Activated naive CD4-positive, alpha-beta T cell treated with anti-CD3 and anti-CD28 coated beads, Interleukin-2, amount 50 U/mL, for 24 hours (primary cell): ENCODE data around the gene SH3BP5L.
"Not testable (repeated sequence)": the region's sequence is repeated elsewhere in the genome, so short reads cannot be mapped to it uniquely, and the experiment has no call there.

Source experiments
- H3K27ac Mint-ChIP-seq: one replicate; pipeline ENCODE4 v1.8.0; 2021; ENCODE audit warnings: mild to moderate bottlenecking, mixed read lengths
- H3K27me3 Mint-ChIP-seq: one replicate; pipeline ENCODE4 v1.8.0; 2021; ENCODE audit warnings: mixed read lengths
- H3K36me3 Mint-ChIP-seq: one replicate; pipeline ENCODE4 v1.8.0; 2021; ENCODE audit warnings: mixed read lengths
- H3K4me1 Mint-ChIP-seq: one replicate; pipeline ENCODE4 v1.8.0; 2021; ENCODE audit warnings: mixed read lengths
- H3K4me3 Mint-ChIP-seq: one replicate; pipeline ENCODE4 v1.8.0; 2021; ENCODE audit warnings: mild to moderate bottlenecking, mixed read lengths
- H3K9me3 Mint-ChIP-seq: one replicate; pipeline ENCODE4 v1.8.0; 2021; ENCODE audit warnings: mixed read lengths

Gene SH3BP5L

GRCh38 chr1:248842781-248843331, 17.1 kb upstream of the SH3BP5L start:
- Mint-ChIP-seq H3K9me3 (no peaks in the 10 kb centered on the region), H3K27ac (no peak overlapping the region), H3K4me3 (no peak overlapping the region), H3K27me3 (no peaks in the 10 kb centered on the region), H3K4me1 (peaks cover 35% of the 10 kb centered on the region), H3K36me3 (no peaks in the 10 kb centered on the region)

- H3K4me1 Mint-ChIP-seq = peaks cover 35% of the 10 kb centered on the region
- H3K4me3 Mint-ChIP-seq = no peak overlapping the region
- H3K27ac Mint-ChIP-seq = peak overlapping the region; percentile 35
- no peaks in the 10 kb centered on the region for H3K9me3 Mint-ChIP-seq
- no peaks in the 10 kb centered on the region for H3K36me3 Mint-ChIP-seq
- no peaks in the 10 kb centered on the region for H3K27me3 Mint-ChIP-seq
These were observed 16.1 kb upstream of the SH3BP5L start for GRCh38 chr1:248841702-248842395.

DNA sequence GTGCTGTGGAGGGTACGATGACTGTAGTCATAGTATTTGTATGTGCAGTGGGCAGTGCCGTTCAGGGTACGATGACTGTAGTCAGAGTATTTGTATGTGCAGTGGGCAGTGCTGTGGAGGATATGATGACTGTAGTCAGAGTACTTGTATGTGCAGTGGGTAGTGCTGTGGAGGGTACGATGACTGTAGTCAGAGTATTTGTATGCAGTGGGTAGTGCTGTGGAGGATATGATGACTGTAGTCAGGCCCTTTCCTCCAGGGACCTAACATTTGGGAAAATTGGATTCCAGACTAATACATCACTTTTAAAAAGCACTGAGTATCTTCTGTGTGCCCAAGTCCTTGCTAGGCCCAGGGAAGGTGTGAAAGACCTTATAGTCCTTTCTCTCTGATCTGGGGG, 15.2 kb upstream of the SH3BP5L start:
- Mint-ChIP-seq H3K27me3 (no peaks in the 10 kb centered on the region), H3K9me3 (no peaks in the 10 kb centered on the region), H3K27ac (no peak overlapping the region), H3K36me3 (no peaks in the 10 kb centered on the region), H3K4me1 (peaks cover 35% of the 10 kb centered on the region), H3K4me3 (peak overlapping the region; percentile 17)

DNA sequence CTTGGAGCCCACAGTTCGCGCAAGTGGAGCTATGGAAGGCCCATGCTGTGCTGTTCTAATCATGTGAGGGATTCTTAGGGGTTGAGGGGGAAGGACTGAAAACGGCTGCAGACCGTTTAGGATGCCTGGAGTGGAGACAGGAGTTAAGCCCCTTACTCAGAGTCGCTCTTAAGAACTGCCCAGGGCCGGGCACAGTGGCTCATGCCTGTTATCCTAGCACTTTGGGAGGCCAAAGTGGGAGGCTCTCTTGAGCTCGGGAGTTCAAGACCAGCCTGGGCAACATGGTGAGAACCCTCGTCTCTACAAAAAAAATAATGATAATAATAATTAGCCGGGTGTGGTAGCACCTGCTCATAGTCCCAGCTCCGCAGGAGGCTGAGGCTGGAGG, 13.4 kb upstream of the SH3BP5L start:
- Mint-ChIP-seq H3K36me3 (no peaks in the 10 kb centered on the region), H3K4me3 (no peak overlapping the region), H3K27me3 (no peaks in the 10 kb centered on the region), H3K4me1 (peaks cover 35% of the 10 kb centered on the region), H3K9me3 (no peaks in the 10 kb centered on the region), H3K27ac (peak overlapping the region; percentile 92)

GRCh38 chr1:248838357-248839167, 12.8 kb upstream of the SH3BP5L start:
- Mint-ChIP-seq H3K27ac (peak overlapping the region; percentile 92), H3K9me3 (no peaks in the 10 kb centered on the region), H3K4me1 (peaks cover 35% of the 10 kb centered on the region), H3K27me3 (no peaks in the 10 kb centered on the region), H3K4me3 (no peak overlapping the region), H3K36me3 (no peaks in the 10 kb centered on the region)

DNA sequence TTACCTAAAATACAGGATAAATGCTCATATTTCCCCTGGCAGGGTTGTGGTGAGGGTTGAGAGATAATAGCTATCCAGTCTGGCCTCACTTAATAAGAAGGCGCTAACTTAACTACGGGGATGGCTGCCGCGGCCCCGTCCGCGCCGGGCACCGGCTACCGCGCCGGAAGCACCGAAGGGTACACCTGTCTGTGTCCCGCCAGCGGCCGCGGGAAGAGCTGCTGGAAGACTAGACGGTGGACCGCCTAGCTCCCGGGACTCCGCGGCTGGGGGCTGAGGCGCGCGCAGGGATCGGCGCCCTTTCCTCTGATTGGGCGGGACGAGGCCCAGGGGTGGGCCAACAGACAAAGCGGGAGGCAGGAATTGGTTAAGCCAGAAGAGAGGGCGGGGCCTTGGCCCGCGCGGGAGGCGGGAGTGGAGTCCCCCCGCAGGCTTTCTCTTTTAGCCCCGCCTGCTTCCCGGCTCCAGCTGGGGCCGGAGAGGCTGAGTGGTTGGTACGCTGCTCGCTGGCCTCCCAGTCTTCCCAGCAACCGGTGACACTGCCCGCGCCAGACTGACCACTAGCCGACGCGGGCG, 12.2 kb upstream of the SH3BP5L start, which contains the start of gene ZNF672:
Gene ZNF672 (plus strand): TSS at position 444 of the 576 bp plus-strand sequence. CDS start 9,051 bp downstream, outside the sequence.
- no peaks in the 10 kb centered on the region for H3K9me3 Mint-ChIP-seq
- H3K4me1 Mint-ChIP-seq = peaks cover 35% of the 10 kb centered on the region
- no peaks in the 10 kb centered on the region for H3K36me3 Mint-ChIP-seq
- peaks cover 2% of the 10 kb centered on the region for H3K27me3 Mint-ChIP-seq
- H3K4me3 Mint-ChIP-seq = no peak within 1 kb of the TSS
- H3K27ac Mint-ChIP-seq = peak within 1 kb of the TSS; percentile 92

DNA sequence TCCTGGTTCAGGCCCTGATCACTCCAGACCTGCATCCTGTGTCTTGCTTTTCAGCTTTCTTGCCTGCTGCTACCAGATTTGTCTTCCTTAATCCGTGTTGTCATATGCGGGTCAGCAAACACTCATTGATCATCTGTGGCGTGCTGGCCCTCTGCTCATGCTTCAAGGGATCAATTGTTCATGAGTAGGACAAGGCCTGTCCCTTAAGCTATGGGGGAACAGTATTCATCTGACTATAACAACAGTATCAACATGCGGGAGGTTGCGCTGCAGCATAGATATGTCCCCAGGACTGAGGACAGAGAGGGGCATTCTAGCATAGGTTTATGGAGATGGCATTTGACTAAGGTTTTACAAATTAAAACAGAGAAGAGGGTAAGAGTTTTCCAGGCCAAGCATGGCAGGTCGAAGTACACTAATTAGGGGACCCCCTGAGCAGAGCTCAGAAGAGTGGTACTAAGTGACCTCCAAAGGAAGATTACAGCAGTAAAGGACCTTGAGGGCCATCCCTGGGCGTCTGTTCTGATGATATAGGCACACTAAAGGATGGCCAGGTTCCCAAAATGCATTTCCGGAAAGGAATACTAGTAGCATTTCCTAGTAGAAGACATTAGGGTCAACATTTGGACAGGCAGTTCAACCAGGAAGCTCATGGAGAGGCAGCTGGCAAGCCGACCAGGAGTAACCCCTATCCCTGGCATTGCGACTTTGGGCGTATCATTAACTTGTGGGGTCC, 11.5 kb upstream of the SH3BP5L start:
- H3K4me1 Mint-ChIP-seq = peaks cover 33% of the 10 kb centered on the region
- no peak overlapping the region for H3K4me3 Mint-ChIP-seq
- H3K27ac Mint-ChIP-seq = peak overlapping the region; percentile 76
- no peaks in the 10 kb centered on the region for H3K9me3 Mint-ChIP-seq
- no peaks in the 10 kb centered on the region for H3K36me3 Mint-ChIP-seq
- peaks cover 2% of the 10 kb centered on the region for H3K27me3 Mint-ChIP-seq

DNA sequence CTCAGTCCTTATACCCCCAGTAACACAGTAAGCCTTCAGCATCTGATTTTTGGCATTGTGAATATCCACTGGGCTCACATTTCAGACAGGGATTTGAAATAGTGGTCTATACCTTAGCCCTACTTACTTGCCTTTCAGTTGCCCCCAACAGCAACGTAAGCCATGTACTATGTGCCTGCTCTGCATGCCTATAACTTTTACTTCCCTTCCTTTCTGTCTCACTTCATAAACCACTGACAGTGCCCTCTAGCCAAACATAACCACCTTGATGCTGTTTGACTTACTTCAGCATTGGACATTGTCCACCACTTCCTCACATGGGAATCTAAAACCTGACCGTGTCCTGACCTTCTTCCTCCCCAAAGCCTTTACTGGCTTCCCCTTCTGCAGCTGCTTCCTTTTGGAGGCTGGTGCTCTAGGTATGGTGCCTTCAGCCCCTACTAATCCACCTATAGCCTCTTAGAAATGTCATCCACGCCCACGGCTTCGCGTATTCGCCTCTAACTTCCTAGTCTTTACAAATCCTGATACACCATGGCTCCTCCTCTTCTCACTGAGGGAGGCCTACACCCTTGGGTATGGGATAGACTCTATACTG, 8.7 kb upstream of the SH3BP5L start:
- H3K9me3 Mint-ChIP-seq = no peaks in the 10 kb centered on the region
- H3K36me3 Mint-ChIP-seq = no peaks in the 10 kb centered on the region
- H3K27ac Mint-ChIP-seq = no peak overlapping the region
- H3K27me3 Mint-ChIP-seq = peaks cover 2% of the 10 kb centered on the region
- H3K4me3 Mint-ChIP-seq = no peak overlapping the region
- peaks cover 6% of the 10 kb centered on the region for H3K4me1 Mint-ChIP-seq

GRCh38 chr1:248831842-248832241, 6.1 kb upstream of the SH3BP5L start:
- peaks cover 2% of the 10 kb centered on the region for H3K4me1 Mint-ChIP-seq
- no peaks in the 10 kb centered on the region for H3K9me3 Mint-ChIP-seq
- no peak overlapping the region for H3K27ac Mint-ChIP-seq
- H3K27me3 Mint-ChIP-seq = peaks cover 2% of the 10 kb centered on the region
- no peak overlapping the region for H3K4me3 Mint-ChIP-seq
- H3K36me3 Mint-ChIP-seq = no peaks in the 10 kb centered on the region

- not testable (repeated sequence) for H3K4me1 Mint-ChIP-seq, H3K4me3 Mint-ChIP-seq, H3K9me3 Mint-ChIP-seq, H3K27ac Mint-ChIP-seq, H3K36me3 Mint-ChIP-seq, H3K27me3 Mint-ChIP-seq
These were observed 5.0 kb upstream of the SH3BP5L start for GRCh38 chr1:248830718-248831017.

DNA sequence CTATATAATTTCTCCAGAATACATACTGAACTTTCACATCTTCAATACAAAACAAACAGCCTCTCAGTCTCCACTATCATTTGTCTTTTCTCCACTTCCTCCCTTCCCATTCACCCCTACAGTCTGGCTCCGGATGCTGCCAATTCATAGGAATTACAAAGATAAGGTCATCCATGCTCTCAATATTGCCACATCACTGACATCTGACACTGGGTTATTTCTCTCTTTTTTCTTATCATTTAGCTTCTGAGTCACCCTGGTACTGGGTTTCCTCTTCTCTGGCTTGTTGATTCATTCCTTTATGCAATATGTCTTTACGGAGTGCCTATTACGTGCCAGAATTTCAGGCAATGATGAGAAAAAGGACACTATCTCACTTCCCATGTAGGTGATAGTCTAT, 3.1 kb upstream of the SH3BP5L start:
- no peaks in the 10 kb centered on the region for H3K9me3 Mint-ChIP-seq
- no peak overlapping the region for H3K27ac Mint-ChIP-seq
- peaks cover 2% of the 10 kb centered on the region for H3K27me3 Mint-ChIP-seq
- H3K4me3 Mint-ChIP-seq = no peak overlapping the region
- peaks cover 6% of the 10 kb centered on the region for H3K36me3 Mint-ChIP-seq
- peaks cover 24% of the 10 kb centered on the region for H3K4me1 Mint-ChIP-seq

- Mint-ChIP-seq H3K9me3 (no peaks in the 10 kb centered on the region), H3K36me3 (peaks cover 6% of the 10 kb centered on the region), H3K27ac (peak overlapping the region; percentile 98), H3K27me3 (no peaks in the 10 kb centered on the region), H3K4me3 (peak overlapping the region; percentile 94), H3K4me1 (peaks cover 57% of the 10 kb centered on the region)
These were observed 174 bp downstream of the SH3BP5L start for GRCh38 chr1:248825573-248825908.

DNA sequence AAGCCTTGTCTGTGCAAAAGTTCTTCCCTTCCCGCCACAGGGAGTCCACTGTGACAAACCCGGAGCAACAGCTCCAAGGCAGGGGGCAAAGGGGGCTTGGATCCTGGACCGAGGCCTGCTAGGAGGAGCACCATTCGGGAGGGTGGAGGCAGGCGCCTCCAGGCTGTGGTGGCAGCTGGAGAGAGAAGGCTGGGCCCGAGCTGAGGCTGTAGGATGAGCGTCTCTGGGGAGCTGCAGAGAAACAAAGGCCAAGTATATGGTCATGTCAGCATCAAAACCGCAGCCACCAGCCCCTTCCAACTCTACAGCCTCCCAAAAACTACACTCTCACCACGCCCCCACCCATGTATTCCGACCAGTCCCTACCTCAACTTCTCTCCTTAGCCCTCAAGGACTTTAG, 579 bp downstream of the SH3BP5L start:
- Mint-ChIP-seq H3K4me1 (peaks cover 61% of the 10 kb centered on the region), H3K36me3 (peaks cover 6% of the 10 kb centered on the region), H3K4me3 (peak overlapping the region; percentile 94), H3K27me3 (no peaks in the 10 kb centered on the region), H3K27ac (peak overlapping the region; percentile 98), H3K9me3 (no peaks in the 10 kb centered on the region)

- Mint-ChIP-seq H3K36me3 (peaks cover 9% of the 10 kb centered on the region), H3K4me1 (peaks cover 65% of the 10 kb centered on the region), H3K4me3 (peak overlapping the region; percentile 94)
These were observed 1.0 kb downstream of the SH3BP5L start for GRCh38 chr1:248824701-248825100.

GRCh38 chr1:248824301-248824700, 1.4 kb downstream of the SH3BP5L start:
- H3K27ac Mint-ChIP-seq = peak overlapping the region; percentile 48
- peaks cover 9% of the 10 kb centered on the region for H3K36me3 Mint-ChIP-seq

More at GRCh38 chr1:248824701-248825100, 1.0 kb downstream of the SH3BP5L start:
- no peaks in the 10 kb centered on the region for H3K27me3 Mint-ChIP-seq
- H3K27ac Mint-ChIP-seq = peak overlapping the region; percentile 48
- H3K9me3 Mint-ChIP-seq = no peaks in the 10 kb centered on the region

More at GRCh38 chr1:248824301-248824700, 1.4 kb downstream of the SH3BP5L start:
- Mint-ChIP-seq H3K9me3 (no peaks in the 10 kb centered on the region), H3K4me3 (peak overlapping the region; percentile 94), H3K4me1 (peaks cover 69% of the 10 kb centered on the region), H3K27me3 (no peaks in the 10 kb centered on the region)
